GM19025 (cell line): ENCODE measurements around the gene SCG2.

Source experiments
- ATAC-seq: cut with Tn5 transposase; IDR thresholded peaks from one replicate; pipeline ENCODE4 v1.9.1; 2021; ENCODE audit warnings: mild to moderate bottlenecking, low read depth, moderate library complexity; ENCODE audit not compliant: unreplicated experiment

The SCG2 gene

GRCh38 chr2:223585666-223586065 lies 16.5 kb downstream of the SCG2 start:
- ATAC-seq, result no peak

DNA sequence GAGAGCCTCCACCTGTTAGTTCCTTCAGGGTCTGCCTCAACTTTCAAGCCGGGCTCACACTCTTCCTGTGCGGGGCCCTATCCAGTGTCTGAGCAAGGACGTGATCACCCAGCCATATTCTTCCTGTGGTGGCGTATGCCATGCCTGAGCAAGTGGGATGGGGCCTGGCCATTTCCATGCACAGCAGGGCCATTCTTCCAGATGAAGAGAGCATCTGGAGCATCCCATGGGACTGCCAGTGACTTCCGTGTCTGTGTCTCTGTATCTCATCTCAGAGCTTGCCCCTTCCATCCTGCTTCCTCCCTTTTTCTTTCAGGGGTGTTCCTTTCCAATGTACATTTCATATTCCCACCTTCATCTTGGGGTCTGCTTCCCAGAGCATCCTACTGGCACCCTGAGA lies 20.2 kb downstream of the SCG2 start:
- ATAC-seq, result no peak

- ATAC-seq, result no peak
Measured at GRCh38 chr2:223580951-223581350, 21.2 kb downstream of the SCG2 start.

GRCh38 chr2:223578846-223579245 lies 23.3 kb downstream of the SCG2 start:
- ATAC-seq, result no peak

- ATAC-seq, result no peak
Measured at GRCh38 chr2:223576873-223577272, 25.3 kb downstream of the SCG2 start.

DNA sequence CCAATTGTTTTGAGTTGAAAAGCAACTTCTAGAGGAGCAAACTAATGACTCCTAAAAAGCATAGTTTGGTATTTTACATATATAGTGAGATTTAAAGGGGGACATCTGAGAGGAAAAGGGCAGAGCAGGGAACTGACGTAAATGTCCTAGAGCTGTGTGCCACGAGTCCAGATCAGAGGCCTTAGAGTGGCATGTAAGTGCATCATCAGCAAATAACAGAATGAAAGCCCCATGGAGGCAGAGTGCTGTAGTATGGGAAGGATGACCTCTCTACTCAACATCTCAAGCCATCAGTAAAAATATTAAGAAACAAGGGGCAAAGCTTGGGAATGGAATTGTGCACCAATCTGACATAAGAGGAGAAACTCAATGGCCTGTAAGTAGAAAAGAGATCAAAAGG lies 31.4 kb downstream of the SCG2 start:
- no peak for ATAC-seq

DNA sequence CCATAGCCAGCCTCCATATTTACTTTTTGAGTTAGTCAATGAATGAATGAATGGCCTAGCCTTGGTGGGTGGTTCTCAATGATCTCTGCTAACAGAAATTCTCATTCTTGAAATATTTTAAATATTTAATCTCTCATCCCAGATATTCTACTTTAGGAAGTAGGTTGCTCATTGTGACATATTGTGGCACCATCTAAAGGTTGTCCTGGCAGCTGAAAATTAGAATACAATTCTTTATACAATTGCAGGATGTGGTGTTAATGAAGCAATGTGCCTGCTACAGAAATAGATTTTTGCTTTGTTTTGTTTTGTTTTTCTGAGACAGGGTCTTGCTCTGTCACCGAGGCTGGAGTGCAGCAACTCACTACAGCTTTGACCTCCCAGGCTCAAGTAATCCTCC lies 35.8 kb downstream of the SCG2 start:
- ATAC-seq, result no peak

GRCh38 chr2:223563462-223563861 lies 38.7 kb downstream of the SCG2 start:
- ATAC-seq, result no peak

- no peak for ATAC-seq
Measured at GRCh38 chr2:223562078-223562477, 40.1 kb downstream of the SCG2 start.

GRCh38 chr2:223560749-223561435 lies 41.3 kb downstream of the SCG2 start:
- no peak for ATAC-seq

GRCh38 chr2:223558970-223559369 lies 43.2 kb downstream of the SCG2 start:
- no peak for ATAC-seq

DNA sequence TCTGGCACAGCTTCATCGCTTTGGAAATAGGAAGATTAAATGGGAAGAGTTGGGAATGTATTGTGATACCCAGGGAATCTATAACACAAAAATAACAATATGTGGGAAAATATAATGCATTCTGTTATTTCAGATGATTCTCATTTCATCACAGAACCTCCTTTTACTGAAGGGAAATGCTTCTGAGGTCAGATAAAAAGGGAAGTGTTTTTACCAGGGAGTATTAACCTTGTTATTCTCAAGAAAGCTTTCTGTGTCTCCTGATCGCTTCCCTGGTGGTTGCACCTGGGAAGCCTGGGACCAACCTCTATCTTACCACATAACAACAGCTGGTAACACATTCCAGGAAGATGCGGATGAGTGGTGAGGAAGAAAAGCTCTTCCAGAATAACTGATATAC lies 47.2 kb downstream of the SCG2 start:
- ATAC-seq, result no peak

GRCh38 chr2:223549215-223549614 lies 52.9 kb downstream of the SCG2 start:
- ATAC-seq, result no peak

DNA sequence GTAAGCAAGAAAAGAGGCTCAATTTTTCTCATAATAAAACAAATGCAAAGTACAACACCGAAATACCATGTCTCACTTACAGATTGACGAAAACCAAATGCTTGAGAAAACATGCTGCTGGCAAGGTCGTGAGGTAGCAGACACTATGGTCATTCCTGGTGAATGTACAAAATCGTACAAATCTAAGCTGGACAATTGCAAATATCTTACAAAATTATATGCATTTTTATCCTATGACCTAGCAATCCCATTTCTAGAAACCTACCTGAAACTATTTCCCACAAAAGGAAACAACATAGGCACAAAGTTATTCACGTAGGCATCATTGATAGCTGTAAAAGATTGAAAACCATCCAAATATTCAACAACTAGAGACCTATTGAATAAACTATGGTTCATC lies 54.0 kb downstream of the SCG2 start:
- no peak for ATAC-seq
